HG03025 (cell line): ENCODE results near the gene H6PD.

ENCODE experiments used
- ATAC-seq: cut with Tn5 transposase; IDR thresholded peaks from one replicate; pipeline ENCODE4 v1.9.1; 2021; ENCODE audit warnings: mild to moderate bottlenecking, moderate library complexity; ENCODE audit not compliant: unreplicated experiment, low FRiP score

H6PD gene

GRCh38 chr1:9251501-9251900 lies 16.9 kb downstream of the H6PD start:
- ATAC-seq: no peak

DNA sequence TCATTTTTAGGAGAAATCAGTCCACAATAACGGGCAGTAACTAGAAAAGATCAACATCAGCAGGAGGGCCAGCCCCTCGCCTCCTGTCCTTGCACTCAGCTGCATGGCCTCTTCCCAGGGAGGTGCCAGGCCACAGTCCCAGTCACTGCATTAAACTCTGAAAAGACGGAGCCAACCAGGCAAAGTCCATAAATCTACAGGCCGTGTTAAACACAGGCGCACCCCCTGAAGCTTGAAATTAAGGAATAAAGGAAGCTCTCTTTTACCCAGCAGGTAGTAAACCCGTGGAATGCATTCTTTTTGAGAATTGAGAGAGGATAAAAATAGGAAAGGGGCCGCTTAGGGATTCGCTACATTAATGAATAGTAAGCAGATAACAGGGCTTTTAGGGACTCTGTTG lies 18.4 kb downstream of the H6PD start:
- ATAC-seq: no peak

DNA sequence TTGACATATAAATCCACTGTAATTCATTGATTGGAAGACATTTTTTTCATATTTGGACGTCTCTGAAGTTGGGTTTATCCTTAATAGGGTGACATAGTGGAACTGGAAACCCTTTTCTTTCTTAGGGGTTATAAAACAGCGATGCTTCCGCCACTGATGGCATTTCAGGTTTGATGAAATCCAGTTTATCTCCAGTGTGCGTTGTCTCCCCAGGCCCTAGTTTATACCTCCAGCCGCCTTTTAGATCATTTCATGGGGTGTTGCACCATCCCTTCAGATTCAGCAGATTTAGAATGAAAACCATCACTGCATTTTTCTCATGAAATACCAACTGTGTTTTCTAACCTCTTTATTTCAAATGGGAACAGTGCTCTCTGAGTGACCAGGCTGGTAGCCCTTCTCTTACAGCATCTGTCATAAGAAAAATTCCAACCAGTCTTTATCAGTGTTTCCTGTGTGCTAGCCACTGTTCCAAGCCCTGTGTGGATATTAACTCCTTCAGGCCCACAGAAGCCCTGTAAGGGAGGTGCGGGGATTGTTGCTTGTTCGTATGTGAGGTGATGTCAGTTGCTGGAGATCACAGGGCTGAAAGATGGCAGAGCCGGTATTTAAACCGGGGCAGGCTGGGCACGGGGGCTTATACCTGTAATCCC lies 19.0 kb downstream of the H6PD start:
- ATAC-seq: no peak

- no peak for ATAC-seq
Measured at GRCh38 chr1:9256332-9256731, 21.8 kb downstream of the H6PD start.

- no peak for ATAC-seq
Measured at GRCh38 chr1:9257851-9258250, 23.3 kb downstream of the H6PD start.

- no peak for ATAC-seq
Measured at GRCh38 chr1:9258629-9259028, 24.1 kb downstream of the H6PD start.

- ATAC-seq: no peak
Measured at GRCh38 chr1:9260059-9260766, 25.6 kb downstream of the H6PD start.

DNA sequence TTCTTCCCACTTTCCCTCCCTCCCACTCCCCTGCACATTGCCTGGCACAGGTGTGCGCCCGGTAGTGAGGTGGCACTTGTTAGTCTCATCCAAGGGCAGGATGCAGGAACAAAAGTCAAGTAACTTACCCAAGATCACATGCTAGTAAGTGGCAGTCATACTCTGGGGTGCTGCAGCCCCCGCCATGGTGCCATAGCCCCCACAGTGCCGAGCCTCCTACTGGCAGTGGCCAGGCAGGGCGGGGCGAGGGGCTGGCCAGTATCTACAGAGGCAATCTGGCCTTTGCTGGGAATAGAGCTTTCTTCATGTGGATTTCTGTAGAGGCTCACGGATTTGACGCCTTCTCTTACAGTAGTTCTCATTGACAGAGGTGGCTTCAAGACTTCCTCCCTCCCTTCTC lies 26.9 kb downstream of the H6PD start:
- no peak for ATAC-seq

- no peak for ATAC-seq
Measured at GRCh38 chr1:9262096-9262986, 27.8 kb downstream of the H6PD start.

DNA sequence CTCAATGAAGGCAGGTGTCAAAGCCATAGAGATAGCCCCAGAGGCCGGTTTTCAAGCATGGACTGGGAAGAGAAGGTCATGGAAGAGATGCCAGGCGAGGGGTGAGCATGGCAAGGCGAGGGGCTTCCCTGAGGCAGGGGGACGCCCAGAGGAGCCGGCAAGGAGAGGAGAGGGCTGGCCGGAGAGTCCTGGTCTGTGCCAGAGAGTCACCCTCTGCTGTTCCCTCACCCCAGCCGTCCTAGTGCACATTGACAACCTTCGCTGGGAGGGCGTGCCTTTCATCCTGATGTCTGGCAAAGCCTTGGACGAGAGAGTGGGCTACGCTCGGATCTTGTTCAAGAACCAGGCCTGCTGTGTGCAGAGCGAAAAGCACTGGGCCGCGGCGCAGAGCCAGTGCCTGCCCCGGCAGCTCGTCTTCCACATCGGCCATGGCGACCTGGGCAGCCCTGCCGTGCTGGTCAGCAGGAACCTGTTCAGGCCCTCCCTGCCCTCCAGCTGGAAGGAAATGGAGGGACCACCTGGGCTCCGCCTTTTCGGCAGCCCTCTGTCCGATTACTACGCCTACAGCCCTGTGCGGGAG lies 28.8 kb downstream of the H6PD start:
- ATAC-seq: no peak

DNA sequence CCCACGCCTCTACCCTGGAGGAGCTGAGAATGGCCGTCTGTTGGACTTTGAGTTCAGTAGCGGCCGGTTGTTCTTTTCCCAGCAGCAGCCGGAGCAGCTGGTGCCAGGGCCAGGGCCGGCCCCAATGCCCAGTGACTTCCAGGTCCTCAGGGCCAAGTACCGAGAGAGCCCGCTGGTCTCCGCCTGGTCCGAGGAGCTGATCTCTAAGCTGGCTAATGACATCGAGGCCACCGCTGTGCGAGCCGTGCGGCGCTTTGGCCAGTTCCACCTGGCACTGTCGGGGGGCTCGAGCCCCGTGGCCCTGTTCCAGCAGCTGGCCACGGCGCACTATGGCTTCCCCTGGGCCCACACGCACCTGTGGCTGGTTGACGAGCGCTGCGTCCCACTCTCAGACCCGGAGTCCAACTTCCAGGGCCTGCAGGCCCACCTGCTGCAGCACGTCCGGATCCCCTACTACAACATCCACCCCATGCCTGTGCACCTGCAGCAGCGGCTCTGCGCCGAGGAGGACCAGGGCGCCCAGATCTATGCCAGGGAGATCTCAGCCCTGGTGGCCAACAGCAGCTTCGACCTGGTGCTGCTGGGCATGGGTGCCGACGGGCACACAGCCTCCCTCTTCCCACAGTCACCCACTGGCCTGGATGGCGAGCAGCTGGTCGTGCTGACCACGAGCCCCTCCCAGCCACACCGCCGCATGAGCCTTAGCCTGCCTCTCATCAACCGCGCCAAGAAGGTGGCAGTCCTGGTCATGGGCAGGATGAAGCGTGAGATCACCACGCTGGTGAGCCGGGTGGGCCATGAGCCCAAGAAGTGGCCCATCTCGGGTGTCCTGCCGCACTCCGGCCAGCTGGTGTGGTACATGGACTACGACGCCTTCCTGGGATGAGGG lies 29.7 kb downstream of the H6PD start:
- ATAC-seq: no peak

- ATAC-seq: no peak
Measured at GRCh38 chr1:9265037-9265436, 30.5 kb downstream of the H6PD start.

DNA sequence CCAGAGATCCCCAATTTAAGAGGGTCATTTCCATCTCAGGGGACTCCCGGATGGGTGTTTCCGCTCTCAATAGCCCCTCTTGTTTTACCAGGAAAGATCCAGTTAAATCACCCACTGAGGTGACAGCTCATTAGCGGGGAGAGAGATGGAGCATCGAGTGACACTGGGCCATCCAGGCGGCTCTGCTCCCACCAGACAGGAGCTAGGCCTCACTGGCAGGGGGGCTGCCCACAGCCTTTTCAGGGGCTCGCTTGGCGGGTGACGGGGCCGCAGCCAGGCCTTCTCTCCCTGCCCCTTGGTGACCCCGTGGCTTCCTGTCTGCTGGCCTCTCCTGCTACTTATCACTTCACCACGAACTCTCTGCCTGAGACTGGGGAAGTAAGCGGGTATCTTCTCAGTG lies 31.4 kb downstream of the H6PD start:
- no peak for ATAC-seq

DNA sequence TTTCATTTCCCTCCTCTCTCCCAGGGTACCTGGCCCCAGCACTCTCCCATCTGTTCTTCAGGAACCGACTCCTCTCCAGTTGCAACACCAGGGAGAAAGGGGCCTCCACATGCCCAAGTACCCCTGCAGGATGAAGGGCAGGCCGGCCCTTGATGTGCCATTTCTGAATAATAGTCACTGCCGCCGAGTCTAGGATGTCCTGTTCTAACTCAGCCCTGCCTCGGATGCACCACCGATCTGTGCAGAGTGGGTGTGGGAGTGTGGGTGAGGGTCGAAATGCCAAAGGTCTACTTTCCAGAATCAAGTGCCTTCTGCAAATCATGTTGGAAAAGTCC lies 32.7 kb downstream of the H6PD start:
- no peak for ATAC-seq

DNA sequence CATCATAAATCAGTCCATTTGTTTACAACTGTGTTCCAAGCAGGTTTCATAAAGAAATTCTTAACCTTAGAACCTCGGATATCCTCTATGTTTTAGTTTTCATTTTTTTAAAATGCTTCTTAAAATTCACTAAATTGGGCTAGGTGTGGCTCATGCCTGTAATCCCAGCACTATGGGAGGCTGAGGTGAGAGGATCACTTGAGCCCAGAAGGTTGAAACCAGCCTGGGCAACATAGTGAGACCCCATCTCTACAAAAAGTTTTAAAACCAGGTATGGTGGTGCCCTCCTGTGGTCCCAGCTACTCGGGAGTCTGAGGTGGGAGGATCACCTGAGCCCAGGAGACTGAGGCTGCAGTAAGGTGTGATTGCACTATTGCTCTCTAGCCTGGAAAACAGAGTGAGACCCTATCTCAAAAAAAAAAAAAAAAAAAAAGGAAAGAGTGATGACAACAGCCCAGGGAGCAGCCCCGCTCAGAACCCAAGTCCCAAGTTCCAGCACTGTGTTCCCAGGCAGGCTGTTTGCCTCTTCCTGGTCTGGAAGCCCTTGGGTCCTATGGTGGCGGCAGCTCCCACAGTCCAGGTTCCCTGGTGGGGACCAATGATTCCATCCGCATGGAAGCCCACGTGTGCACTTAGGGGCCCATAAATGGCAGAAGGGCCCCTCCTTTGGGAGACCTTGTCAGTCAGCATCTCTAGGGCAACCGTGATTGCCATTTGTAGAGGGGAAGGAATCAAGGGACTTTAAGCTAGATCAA lies 33.4 kb downstream of the H6PD start:
- ATAC-seq: no peak

- no peak for ATAC-seq
Measured at GRCh38 chr1:9269078-9269501, 34.5 kb downstream of the H6PD start.

- ATAC-seq: no peak
Measured at GRCh38 chr1:9269721-9270120, 35.1 kb downstream of the H6PD start.

DNA sequence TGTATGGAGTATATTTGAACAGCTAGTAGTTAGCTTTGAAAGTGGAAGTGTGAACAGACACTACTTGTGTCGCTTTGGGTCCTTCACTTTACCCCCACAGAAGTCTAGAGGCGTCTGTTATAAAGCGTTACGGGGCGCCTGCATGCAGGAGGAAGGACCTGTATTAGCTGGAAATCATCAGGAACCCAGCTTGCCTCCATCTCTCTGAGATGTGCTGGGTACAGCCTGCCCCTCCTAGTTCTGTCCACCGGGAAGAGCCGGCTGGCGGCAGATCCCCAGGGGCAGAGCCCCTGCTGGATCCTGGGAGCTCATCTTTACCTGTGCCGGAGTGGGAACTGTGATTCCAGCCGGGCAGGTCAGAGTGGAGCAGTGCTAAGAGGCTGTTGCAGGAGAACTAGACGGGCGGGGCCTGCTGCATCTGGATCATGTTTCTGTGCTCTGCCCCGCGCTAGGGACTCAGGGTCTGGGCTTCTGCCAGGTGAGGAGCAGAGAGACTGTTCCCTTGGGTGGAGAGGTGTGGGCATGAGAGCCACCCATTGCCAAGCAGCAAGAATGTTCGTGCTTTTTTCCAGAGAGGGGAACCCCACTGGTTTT lies 35.8 kb downstream of the H6PD start:
- no peak for ATAC-seq

DNA sequence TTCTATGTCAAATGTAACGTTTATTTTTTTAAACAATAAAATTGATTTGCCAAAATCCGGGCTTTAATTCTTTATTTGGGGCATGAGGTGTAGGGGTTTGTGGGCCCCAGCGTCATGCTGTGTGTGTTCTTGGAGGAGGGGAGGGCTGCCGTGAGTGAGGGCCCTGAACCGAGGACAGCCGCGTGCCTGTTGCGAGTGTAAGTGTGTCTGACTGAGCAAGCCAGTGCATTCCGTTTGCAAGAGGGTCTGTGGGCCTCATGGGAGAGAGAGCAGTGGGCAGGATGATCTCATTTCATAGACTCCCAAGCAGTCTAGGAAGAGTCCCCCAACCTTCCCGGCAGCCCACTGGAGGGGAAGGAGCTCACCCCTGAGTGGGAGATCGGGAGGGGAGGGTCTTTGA lies 36.7 kb downstream of the H6PD start:
- no peak for ATAC-seq
